Esophagus squamous epithelium (tissue), 5 donors: ENCODE measurements around the gene CADM1. TPM values are rescaled to one million over a fixed set of nuclear protein-coding genes. Genes with fewer than 3 reads are reported as not detected.

Experiments used
- DNase-seq: peaks from one replicate; lab custom pipeline; 2025; lab: John Stamatoyannopoulos, UW
- H3K27ac ChIP-seq, 4 donors: fragments of 200-600 bp; sonication (generic); one replicate each; pipeline ENCODE4 v1.5.1; 2016 to 2019; ENCODE audit warnings: mild to moderate bottlenecking in 1 of 4
- H3K27me3 ChIP-seq, 4 donors: fragments of 200-600 bp; sonication (generic); 1 replicate in 3 of 4; 2 replicates in 1 of 4; pipeline versions ENCODE4 v1.5.1 to v1.6.0; 2017 to 2021; ENCODE audit warnings: antibody characterized with exemption in 1 of 4
- H3K36me3 ChIP-seq, 3 donors: fragments of 200-600 bp; sonication (generic); one replicate each; pipeline ENCODE4 v1.5.1; 2016 to 2019
- H3K4me1 ChIP-seq, 3 donors: fragments of 200-600 bp; sonication (generic); one replicate each; pipeline ENCODE4 v1.5.1; 2017 to 2019
- H3K4me3 ChIP-seq, 4 donors: fragments of 200-600 bp; sonication (generic); 1 replicate in 3 of 4; 2 replicates in 1 of 4; pipeline ENCODE4 v1.5.1; 2016 to 2019; ENCODE audit warnings: mild to moderate bottlenecking in 2 of 4, moderate library complexity in 1 of 4
- H3K9me3 ChIP-seq, 3 donors: fragments of 200-600 bp; sonication (generic); one replicate each; pipeline ENCODE4 v1.5.1; 2016 to 2019
- POLR2A ChIP-seq, 4 donors: fragments of 450-650 bp; IDR thresholded peaks; one replicate each; pipeline ENCODE4 v1.6.1; 2017; ENCODE audit warnings: antibody characterized with exemption in 4 of 4, mild to moderate bottlenecking in 4 of 4, moderate library complexity in 3 of 4
- WGBS, 2 donors: methylation state at CpG; one replicate each; pipeline ENCODE4 v1.1.5; 2018; 5-methylcytosine and 5-hydroxymethylcytosine counted together
- intact Hi-C: fragments of 100-400 bp; cut with DNase I; formaldehyde crosslinking; loops from one replicate; pipeline ENCODE4 v1.15.0; 2022
- total RNA-seq, 4 donors: library from RNA; depleted of rRNA; stranded (reverse); fragments of >200 nt; gene quantifications; one replicate each; pipeline ENCODE4 v1.1.0, GENCODE V29; 2016
- TF ChIP-seq, protein P1 (sequence below), 6 experiments: fragments of 450-650 bp in 4 of 6; fragments of 200-600 bp in 2 of 6; sonication (generic) in 2 of 6; IDR thresholded peaks; one replicate each; pipeline ENCODE4 v1.5.1; 2016 to 2019; ENCODE audit warnings: antibody characterized with exemption in 6 of 6, mild to moderate bottlenecking in 4 of 6, moderate library complexity in 4 of 6
- donor health status: DM: yes; HTN: yes; CAD: no.

The CADM1 gene
- total RNA-seq, 4 donors from 2014 or later = 1.7 to 15.1 (median 8.3) TPM

DNA sequence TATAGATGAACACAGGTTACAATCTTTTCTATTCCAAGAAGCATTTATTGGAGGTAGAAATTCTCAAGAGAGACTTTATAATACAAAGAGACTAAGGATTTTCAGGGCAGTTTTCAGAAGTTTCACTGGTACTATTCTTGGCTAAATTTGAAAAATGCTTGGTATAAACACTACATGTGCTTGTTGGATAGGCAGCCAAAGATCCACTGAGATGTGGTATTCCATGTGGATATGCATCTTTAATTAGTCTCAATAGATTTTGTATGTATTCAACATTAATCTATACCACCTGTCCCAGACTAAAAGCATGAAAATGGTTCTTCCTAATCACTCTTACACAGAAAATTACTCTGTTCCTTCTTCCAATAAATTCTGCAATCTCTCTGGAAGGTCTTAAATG lies 232.6 kb downstream of the CADM1 start:
- Histone ChIP-seq H3K9me3 (no peaks in the 10 kb centered on the region), H3K27me3 (no peaks in the 10 kb centered on the region), H3K27ac (no peak overlapping the region), H3K4me3 (no peak overlapping the region), H3K36me3 (no peaks in the 10 kb centered on the region), H3K4me1 (no peaks in the 10 kb centered on the region)
- TF ChIP-seq, protein P1, sequence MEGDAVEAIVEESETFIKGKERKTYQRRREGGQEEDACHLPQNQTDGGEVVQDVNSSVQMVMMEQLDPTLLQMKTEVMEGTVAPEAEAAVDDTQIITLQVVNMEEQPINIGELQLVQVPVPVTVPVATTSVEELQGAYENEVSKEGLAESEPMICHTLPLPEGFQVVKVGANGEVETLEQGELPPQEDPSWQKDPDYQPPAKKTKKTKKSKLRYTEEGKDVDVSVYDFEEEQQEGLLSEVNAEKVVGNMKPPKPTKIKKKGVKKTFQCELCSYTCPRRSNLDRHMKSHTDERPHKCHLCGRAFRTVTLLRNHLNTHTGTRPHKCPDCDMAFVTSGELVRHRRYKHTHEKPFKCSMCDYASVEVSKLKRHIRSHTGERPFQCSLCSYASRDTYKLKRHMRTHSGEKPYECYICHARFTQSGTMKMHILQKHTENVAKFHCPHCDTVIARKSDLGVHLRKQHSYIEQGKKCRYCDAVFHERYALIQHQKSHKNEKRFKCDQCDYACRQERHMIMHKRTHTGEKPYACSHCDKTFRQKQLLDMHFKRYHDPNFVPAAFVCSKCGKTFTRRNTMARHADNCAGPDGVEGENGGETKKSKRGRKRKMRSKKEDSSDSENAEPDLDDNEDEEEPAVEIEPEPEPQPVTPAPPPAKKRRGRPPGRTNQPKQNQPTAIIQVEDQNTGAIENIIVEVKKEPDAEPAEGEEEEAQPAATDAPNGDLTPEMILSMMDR (IDR thresholded peaks at IDR 0.05) = no peak
- no peak for TF ChIP-seq POLR2A (IDR thresholded peaks at IDR 0.05)
- no peak for DNase-seq
- intact Hi-C loops = no loop called here

- DNase-seq = no peak
- intact Hi-C loops = no loop called here
- Histone ChIP-seq H3K36me3 (no peaks in the 10 kb centered on the region), H3K27me3 (no peaks in the 10 kb centered on the region), H3K4me3 (no peak overlapping the region), H3K4me1 (no peaks in the 10 kb centered on the region), H3K27ac (no peak overlapping the region), H3K9me3 (no peaks in the 10 kb centered on the region)
- TF ChIP-seq, protein P1 (IDR thresholded peaks at IDR 0.05) = no peak
- no peak for TF ChIP-seq POLR2A (IDR thresholded peaks at IDR 0.05)
- 84 to 92% methylated on average over 7 to 8 of the region's 8 CpGs for WGBS, 2 donors
Observed at GRCh38 chr11:115269191-115269950, 234.8 kb downstream of the CADM1 start.

DNA sequence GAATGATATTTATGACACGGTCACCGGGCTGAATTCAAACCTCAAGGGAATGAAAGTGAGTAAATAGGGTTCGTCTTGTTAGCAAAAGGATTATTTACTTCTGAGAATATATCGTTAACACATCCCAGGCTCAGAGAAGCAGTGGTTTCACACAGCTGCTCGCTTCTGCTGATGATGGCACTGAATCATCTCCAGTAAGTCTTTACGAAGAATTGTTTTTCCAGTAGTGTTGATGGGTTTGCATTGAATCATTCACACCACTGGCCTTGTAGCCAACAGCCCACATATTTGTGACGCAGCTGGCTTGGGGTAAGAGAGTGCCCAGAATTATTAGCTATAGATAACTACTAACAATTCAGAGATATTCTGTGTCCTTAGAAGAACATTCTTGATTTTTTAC lies 236.3 kb downstream of the CADM1 start:
- H3K4me3 ChIP-seq = no peak overlapping the region
- H3K36me3 ChIP-seq = no peaks in the 10 kb centered on the region
- DNase-seq = no peak
- no peaks in the 10 kb centered on the region for H3K9me3 ChIP-seq
- H3K4me1 ChIP-seq = no peaks in the 10 kb centered on the region
- no peak for TF ChIP-seq POLR2A (IDR thresholded peaks at IDR 0.05)
- TF ChIP-seq, protein P1 (IDR thresholded peaks at IDR 0.05) = no peak
- H3K27me3 ChIP-seq = no peaks in the 10 kb centered on the region
- WGBS, 2 donors = 73 to 77% methylated on average over 7 of the region's 7 CpGs
- H3K27ac ChIP-seq = no peak overlapping the region
- intact Hi-C loops = no loop called here

- Histone ChIP-seq H3K36me3 (no peaks in the 10 kb centered on the region), H3K27ac (no peak overlapping the region), H3K4me3 (no peak overlapping the region), H3K9me3 (no peaks in the 10 kb centered on the region), H3K4me1 (no peaks in the 10 kb centered on the region), H3K27me3 (no peaks in the 10 kb centered on the region)
- intact Hi-C loops = no loop called here
- 59 to 65% methylated on average over 7 to 8 of the region's 8 CpGs for WGBS, 2 donors
- no peak for DNase-seq
- no peak for TF ChIP-seq POLR2A (IDR thresholded peaks at IDR 0.05)
- TF ChIP-seq, protein P1 (IDR thresholded peaks at IDR 0.05) = no peak
Observed at GRCh38 chr11:115267238-115267781, 236.9 kb downstream of the CADM1 start.

DNA sequence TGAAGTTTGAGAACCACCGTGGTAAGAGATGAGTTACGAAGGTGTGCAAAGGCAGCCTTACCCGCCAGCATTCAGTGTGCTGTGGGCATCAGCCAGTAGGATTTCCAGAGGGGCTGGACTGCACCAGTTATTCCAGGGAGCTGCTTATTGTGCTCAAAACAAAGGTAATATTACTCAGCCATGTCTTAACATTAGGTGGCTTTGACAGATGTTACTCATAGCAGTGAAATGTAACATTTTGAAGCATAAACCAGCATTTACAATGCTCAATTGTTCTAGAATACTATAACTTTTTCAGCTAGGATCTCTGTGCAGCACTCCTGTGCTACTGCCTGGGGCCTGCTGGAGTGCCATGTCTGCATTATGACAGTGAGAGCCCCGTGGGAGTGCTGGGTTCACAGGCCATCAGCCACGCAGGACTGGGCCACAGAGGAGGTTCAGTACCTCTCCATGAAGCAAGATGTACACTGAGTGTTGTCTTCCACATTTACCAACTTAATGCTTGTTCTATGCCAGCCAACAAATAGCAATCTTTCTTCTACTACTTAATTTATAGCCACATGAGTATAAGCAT lies 238.1 kb downstream of the CADM1 start:
- intact Hi-C loops = no loop called here
- no peaks in the 10 kb centered on the region for H3K4me1 ChIP-seq

More for the DNA sequence above, 238.1 kb downstream of the CADM1 start:
- Histone ChIP-seq H3K27me3 (no peaks in the 10 kb centered on the region), H3K9me3 (no peaks in the 10 kb centered on the region), H3K36me3 (no peaks in the 10 kb centered on the region), H3K27ac (no peak overlapping the region), H3K4me3 (no peak overlapping the region)
- 62 to 89% methylated on average over 4 to 5 of the region's 5 CpGs for WGBS, 2 donors
- TF ChIP-seq, protein P1 (IDR thresholded peaks at IDR 0.05) = no peak
- no peak for TF ChIP-seq POLR2A (IDR thresholded peaks at IDR 0.05)
- DNase-seq = no peak
